HG03280 (cell line): ENCODE data around the gene TRIM31.

Source experiments
- ATAC-seq: cut with Tn5 transposase; IDR thresholded peaks from one replicate; pipeline ENCODE4 v1.9.1; 2021; ENCODE audit warnings: mild to moderate bottlenecking, moderate library complexity; ENCODE audit not compliant: unreplicated experiment

Gene TRIM31, protein sequence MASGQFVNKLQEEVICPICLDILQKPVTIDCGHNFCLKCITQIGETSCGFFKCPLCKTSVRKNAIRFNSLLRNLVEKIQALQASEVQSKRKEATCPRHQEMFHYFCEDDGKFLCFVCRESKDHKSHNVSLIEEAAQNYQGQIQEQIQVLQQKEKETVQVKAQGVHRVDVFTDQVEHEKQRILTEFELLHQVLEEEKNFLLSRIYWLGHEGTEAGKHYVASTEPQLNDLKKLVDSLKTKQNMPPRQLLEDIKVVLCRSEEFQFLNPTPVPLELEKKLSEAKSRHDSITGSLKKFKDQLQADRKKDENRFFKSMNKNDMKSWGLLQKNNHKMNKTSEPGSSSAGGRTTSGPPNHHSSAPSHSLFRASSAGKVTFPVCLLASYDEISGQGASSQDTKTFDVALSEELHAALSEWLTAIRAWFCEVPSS

DNA sequence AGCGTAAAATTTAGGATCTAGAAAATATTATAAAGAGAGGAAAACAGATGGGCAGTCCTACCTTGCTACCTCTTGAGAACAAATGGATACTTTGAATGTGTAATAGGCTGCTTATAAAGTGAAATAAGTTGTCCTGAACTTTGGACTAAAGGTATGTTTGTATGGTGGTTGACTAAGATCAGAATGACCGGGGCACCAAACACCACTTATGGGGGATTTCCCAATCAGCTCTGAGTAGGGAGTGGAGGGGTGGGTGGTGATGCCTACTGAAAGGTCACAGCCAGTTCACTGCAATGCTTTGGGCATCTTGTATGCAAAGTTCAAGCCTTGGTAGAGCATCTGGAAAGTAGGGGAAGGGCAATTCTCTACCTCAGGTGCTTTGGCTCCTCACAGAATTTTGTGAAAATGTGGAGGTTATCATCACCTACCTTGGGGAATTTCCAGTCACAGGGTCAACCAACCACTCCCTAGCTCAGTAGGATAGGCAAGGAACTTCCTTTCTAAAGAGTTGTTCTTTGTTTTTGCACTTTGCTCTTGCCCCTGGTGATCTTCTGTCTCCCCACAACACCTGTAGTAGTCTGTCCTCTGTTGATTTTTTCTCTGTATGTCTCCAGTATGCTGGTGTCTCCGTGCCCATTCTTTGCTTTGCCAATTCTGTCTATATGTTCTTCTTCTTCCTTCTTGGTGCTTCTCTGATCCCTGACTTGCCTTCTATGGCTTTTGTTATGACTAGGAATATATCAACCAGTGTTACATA lies at the start of gene TRIM31:
Gene TRIM31, minus strand, starts transcription at position 88 of the 757 bp plus-strand sequence. CDS start 285 bp downstream, outside the sequence.
- ATAC-seq: no peak

DNA sequence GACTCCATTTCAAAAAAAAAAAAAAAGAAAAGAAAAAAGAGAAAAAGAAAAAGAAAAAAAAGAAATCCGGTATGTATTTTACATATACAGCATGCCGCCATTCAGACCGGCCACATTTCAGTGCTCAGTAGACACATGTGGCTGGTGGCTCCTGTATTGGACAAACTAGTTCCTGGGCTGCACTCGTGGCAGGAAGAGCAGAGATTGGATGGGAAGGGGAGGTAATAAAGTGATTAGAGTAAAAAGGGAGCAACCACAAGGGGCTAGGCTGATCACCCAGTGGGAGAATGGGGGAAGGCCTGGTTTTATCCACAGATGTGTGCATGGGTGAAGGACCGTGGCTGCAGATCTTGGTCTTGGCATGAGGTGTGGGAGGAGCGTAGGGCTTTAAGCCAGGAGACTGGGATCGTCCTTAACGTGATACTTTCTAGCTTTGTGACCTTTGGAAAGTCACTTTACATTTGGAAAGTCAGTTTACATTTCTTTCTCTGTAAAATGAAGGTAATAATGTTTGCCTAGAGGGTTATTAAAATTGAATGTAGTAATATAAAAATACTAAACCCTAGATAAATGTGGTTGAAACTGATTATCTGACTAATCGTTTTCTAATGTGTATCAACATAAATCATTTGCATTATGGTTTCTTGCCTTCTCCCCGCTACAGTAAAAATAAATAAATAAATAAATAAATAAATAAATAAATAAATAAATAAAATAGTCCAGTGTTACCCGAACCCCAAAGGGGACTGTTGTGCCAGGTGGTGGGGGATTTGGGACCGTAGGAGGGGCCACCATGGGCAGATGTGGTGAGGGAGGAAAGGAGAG lies 49.6 kb upstream of the TRIM31 start:
- ATAC-seq: no peak

DNA sequence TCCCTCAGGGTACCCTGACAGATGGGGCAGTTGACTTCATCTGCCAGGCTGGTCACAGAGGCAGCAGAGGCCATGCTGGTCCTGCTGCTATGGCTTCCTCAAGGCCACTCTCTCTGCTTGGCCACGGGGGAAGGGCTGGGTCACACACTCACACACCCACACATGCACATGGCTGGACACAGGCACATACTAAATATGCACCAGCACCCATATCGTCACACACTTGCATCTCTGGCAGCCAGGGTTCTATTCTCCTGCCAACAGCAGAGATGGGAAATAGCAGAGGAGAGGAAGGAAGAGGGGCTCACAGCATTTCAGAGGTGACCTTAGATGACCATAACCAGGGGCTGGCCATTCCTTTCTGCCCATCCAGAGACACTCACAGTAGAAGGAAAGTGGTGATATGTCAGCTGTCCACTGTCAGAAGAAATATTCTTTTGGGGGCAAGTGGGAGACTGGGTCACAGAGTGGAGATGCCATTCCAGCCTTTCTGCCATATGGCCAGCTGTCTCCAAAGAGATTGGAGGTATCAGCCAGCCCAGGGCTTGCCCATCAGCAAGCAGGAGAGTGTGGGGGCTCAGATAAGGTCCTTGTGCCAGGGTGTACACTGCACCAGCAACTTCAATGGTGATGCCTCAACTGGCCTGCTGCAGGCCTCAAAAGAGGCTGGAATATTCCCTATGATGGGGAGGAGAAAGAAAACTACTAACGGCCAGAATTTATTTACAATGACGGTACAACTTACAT lies 48.1 kb upstream of the TRIM31 start, which contains the start of gene TRIM10:
Gene TRIM10, minus strand, starts transcription at position 427 of the 747 bp plus-strand sequence. Its CDS starts 353 bp downstream, at position 74.
- ATAC-seq: no peak

DNA sequence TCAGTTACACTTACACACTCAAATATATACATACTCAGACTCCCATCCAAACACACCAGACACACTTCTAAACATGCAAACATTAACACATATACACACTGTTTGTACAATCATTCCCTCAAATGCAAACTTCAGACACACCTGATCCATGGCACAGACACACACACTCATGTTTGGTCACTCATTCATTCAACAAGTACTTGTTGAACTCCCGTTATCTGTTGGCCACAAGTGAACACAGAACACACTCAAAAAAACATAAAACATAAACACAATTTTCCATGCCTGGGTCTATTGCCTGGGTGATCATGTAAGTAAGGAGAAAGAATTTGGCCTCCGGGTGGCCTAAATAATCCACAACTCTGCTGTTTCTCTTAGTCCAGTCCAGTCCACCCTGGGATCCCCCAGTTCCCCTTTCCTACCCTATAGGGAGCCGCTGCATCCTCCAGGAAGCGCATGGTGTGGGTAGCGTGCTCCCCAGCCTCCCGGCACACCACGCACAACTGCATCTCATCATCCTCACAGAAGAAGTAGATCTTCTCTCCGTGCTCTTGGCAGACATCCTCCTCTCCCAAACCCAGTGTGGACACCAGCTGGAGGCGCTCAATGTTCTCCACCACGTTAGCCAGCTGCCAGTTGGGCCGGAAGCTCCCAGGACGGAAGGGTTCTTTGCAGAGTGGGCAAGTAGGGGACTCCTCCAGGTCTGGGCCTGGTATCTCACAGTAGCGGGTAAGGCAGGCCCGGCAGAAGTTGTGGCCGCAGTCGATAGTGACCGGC lies 47.3 kb upstream of the TRIM31 start:
- no peak for ATAC-seq

DNA sequence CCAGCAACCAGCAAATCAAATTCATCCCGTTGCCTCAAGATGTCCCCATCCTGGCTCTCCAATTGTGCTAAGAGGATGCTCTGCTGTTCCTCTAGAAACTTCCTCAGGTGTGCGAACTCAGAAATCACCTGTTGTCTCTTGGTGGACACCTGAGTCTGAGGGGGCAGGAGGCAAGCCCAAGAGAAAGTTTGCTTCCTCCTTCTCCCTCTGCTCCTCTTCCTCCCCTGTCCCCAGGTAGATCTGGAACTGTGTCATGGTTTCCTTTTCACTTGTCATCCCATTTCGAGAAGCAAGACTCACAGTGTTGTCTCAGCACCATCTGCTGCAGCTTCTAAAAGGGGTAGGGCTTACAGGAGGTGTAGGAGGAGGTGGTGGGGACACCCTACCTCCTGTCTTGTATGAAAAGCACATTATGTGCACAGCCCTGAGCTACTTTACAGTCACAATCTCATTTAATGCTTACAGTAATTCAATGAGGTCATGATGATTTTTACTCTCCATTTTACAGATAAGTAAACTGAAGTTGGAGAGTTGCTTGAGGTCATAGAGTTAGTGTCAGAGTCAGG lies 45.7 kb upstream of the TRIM31 start:
- ATAC-seq: no peak

DNA sequence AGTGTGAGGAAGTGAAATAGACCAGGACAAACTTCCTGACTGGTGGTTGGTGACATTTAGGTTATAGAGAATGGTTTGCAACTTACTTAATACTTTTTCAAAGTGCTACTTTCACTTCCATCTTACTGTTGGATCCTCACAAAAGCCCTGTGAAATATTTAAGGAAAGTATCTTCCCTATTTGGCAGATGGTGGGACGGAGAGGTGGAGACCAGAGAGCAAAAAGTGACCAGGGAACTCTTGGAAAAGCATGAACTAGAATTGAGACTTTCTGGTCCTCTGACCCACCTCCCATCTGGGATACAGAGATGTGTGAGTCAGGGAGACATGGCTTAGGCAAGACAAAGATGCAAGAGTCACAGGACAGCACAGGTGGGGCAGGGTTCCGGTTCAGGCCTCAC lies 45.1 kb upstream of the TRIM31 start:
- ATAC-seq: no peak

DNA sequence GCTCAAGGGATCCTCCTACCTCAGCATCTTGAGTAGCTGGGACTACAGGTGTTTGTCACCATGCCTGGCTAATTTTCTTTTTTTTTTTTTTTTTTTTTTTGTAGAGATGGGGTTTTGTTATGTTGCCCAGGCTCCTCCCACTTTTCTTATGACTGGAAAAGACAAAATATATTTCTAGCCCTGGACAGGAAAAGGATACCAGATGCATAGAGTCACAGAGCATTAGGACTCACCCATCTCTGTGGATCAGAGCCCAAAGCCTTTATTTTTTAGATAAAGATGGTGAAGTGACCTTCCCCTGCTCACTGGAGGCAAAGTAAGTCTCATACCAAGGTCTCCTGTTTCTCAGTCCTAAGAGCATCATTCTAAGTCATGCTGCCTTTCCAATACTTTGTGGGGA lies 44.7 kb upstream of the TRIM31 start:
- ATAC-seq: no peak

DNA sequence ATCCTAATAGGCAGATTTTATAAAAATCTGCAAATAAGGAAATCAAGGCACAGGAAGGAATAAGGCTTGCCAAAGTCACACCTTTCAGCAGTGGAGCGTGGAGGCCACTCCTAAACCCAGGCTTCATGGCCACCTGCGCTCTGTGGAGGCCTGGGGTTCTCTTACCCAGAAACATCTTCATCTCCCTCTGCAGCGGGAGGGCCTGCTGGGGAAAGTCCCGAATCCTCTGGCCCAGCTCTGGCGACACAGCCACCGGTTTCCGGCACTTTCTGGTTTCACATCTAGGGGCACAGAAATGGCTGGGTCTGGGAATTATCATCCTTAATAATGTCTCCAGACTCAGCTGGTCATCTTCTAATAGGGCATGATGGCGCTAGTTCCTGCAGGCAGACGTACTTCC lies 43.9 kb upstream of the TRIM31 start:
- ATAC-seq: no peak

DNA sequence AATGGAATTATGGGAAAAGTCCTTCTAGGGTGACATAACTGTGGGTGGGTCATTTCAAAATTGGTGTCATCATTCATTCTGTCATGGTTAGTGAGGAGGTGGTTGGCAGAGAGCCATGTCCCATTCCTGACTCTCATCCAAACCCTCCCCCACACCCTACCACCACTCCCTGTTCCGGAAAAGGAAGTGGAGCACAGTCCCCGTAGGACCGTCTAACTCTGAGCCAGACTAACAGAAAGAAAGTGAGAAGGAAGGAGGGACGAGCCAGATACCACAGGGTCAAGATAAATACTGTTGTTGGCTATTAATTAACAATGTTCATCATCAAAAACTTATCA lies 43.3 kb upstream of the TRIM31 start:
- ATAC-seq: no peak

DNA sequence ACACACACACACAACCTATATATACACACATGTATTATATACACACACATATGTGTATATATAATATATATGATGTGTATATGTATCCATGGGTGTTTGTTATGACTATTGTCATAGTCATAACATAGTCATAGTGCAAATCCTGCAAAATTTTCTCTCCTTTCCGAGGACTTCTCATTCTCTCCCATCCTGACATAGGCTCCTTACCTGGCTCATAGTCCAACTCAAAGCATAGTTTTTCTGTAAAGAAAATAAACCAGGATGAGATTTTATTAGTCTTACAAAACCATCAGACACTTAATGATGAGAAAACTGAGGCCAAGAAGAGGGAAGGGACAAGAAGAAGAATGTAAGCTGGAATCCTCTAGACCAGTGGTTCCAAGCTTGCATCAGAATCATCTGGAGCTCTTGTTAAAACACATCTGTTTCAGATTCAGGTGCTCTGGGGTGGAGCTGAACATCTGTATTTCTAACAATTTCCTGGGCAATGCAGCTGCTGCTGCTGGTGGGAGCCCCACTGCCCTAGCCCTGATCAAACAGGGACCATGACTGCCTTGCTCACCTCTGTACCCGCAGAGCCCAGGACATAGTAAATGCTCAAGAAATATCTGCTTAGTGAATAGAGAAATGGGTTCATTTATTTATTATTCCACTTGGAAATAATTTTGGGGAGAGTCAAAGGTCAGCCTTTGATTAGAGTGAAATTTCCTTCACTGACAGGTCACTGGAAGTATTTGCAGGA lies 42.8 kb upstream of the TRIM31 start:
- no peak for ATAC-seq

DNA sequence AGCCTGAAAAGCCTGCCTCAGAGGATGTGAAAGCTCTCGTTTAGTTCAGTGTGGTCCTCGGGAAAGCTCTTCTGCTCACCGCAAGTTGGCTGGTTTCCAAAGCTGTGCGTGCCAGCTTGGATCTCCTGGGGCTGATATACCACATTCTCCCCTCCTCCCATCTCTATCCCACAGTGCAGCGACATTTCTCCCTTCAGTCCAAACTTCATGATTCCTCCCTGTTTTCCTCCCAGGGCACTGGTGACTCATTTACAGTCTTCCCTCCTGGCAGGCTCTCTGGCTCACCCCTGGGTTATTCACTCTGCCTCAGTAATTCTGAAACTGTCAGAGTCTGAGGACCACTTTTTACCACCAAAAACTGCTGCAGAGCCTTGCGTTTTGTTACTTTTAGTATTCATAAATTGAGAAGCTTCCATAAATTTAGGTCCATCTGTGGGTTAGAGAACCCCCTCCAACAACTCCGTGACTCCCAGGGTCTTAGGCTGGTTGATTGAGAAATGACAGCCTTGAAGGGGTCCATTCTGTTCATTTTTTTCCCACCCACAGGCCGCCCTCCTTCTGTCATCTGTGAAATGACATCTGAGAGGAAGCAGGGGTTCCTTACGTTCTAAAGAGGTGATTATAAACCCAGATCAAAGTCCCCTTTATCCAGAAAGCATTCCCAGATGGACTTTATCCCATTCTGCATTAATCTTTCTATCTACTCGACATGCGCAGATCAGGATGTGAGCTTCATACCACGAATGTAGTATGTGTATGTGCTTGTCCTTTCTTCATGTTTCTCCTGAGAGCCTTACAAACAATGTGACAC lies 42.0 kb upstream of the TRIM31 start:
- no peak for ATAC-seq

DNA sequence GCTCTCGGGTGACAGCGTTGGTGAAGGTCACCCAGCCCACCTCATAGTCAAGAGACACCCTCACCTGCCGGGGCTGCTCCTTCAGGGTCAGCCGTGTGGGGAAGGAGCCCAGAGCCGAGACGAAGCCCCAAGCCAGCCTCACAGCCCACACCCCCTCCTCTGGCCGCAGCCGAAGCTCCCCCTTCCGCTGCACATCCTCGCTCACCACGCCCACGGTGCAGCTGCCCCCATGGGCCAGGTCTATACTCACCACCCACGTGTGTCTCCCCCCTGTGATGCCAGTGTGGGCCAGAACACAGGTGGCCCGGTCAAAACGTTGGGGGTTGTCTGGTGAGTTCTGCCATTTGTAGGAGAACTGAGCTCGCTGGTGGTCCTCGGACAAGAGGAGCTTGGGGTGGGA lies 41.2 kb upstream of the TRIM31 start:
- ATAC-seq: no peak

DNA sequence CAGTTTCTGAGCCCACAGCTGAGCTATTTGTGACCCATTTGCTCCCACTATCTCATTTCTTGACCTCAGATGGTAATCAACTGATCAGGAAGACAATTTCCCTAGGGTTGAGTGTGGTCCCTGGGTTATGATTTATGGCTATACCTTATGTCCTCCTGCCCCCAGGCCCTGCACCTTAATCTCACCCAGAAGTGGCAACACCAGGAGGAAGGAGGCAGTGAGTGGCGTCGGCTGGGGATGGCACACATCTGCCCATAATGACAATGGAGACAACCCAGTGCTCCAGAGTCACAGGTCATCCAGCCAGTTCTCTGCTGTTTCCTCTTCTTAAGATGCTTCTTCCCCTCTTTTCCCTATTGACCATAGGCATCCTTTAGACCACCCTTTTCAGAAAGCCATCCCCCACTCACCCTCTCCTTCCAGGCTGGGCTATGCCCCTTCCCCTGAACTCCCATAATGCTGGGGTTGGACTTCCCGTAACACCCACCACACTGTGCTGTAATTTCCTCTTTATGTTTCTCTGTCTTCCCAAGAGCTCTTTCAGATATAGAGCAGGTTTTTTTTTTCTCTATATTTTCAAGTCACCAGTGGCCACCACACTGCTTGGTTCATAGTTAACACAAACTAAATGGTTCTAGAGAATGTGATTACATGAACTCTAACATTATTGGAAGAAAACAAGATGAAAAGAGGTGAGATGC lies 40.2 kb upstream of the TRIM31 start:
- ATAC-seq: no peak

DNA sequence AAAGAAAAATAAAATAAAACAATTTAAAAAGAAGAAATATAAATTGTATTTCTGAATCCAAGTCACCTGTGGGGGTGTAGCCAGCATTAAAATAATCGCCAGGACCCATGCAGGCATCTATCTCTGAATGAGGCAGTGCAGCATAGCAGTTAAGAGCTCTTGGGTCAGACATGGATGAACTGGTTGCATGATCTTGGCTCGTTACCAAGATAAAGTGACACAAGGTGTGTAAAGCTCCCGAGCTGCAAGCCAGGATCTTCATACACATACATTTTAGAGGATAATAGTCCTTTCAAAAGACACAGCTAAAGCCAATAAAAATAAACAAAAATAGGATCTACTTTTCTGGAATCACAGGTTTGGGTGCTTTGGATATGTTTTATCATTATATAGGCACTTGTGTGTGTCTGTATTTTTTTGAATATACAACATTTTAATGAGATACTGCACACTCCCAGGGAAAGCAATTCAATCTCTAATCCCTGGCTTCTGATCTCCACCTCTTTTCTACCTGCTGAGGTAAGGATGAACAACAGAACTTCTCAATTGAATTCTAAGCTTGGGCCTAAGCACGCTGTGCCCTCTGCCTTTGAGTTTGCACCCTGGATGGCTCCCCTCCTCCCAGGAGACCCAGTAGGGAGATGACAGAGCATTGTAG lies 39.3 kb upstream of the TRIM31 start:
- no peak for ATAC-seq

DNA sequence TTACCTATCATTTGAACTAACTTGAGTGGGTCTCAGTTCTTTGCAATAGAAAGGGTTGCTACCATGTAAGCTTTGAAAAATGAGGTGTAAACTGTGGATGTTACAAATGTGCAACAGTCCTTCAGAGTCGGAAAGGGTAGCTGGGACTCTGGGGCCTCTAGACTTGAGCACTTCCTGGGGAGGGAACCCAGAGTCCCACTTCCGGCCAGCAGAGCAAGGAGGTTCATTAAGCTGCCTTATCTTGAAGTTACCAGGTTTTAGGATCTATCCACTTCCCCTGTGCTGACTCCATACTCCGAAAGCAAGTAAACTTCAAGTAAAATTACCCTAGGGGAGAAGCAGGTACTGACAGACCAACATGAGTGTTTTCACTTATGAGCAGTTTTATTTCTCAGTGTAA lies 38.7 kb upstream of the TRIM31 start:
- ATAC-seq: no peak

DNA sequence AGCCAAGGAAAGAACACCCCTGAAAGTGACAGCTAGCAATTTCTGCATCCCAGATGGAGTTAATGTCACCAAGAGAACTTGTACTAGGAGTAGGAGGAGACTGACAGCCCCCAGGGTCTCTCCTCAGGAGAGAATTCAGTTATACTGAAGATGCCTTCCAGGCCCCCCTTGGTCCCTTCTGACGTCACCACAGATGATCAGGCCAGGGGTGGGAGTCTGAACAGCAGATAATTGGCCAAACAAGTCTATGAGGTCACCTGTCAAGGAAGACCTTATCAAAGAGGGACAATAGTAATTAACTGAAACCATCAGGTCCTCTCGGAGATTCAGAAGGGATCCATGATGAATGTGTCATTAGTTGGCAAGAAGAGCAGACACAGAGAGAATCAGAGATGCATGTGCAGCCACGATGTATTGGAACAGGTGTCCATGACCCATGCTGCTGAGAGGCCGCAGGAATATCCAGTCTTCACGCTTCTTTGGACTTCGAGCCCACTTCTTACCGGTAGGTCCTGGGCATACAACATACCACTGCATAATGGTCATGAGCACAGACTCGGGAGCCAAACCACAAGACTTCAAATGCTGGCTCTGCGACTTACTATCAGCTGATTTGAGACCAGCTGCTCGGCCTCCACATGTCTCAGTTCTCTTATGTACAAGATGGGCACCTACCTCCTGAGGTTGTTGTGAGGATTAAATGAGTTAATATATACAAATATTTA lies 37.9 kb upstream of the TRIM31 start:
- no peak for ATAC-seq
